Gastrocnemius medialis (tissue), 4 donors: ENCODE data around the gene SP6.

Source experiments
- CTCF ChIP-seq, 5 experiments: fragments of 450-650 bp in 3 of 5; fragments of 200-600 bp in 2 of 5; sonication (generic) in 2 of 5; IDR thresholded peaks in 4 of 5; conservative IDR thresholded peaks in 1 of 5; 1 replicate in 4 of 5; 2 replicates in 1 of 5; pipeline ENCODE4 v1.5.1; 2016 to 2019; ENCODE audit warnings: antibody characterized with exemption in 5 of 5, mild to moderate bottlenecking in 3 of 5, moderate library complexity in 3 of 5
- POLR2A ChIP-seq, 2 donors: fragments of 450-650 bp; IDR thresholded peaks; one replicate each; pipeline ENCODE4 v1.6.1; 2017; ENCODE audit warnings: antibody characterized with exemption in 2 of 2, mild to moderate bottlenecking in 2 of 2, moderate library complexity in 2 of 2

GRCh38 chr17:47848198-47848513 lies 2.8 kb downstream of the SP6 start:
- TF ChIP-seq CTCF (IDR thresholded peaks at IDR 0.05 in 4 of 5, conservative IDR thresholded peaks at IDR 0.05 in 1 of 5) (no peak), POLR2A (IDR thresholded peaks at IDR 0.05) (no peak)
